Activated T-cell treated with anti-CD3 and anti-CD28 coated beads for 48 hours (primary cell): ENCODE results near the gene RADIL.

Experiments
- DNase-seq: peaks from one replicate; pipeline ENCODE4 v3.0.0-alpha.2; 2020; ENCODE audit warnings: low read depth

Gene RADIL

GRCh38 chr7:4831723-4832495, 51.6 kb downstream of the RADIL start:
- no peak for DNase-seq

- peak; percentile 52 for DNase-seq
Observed at GRCh38 chr7:4830176-4830575, 53.3 kb downstream of the RADIL start.

GRCh38 chr7:4828720-4829383, 54.7 kb downstream of the RADIL start:
- no peak for DNase-seq

- DNase-seq = no peak
Observed at GRCh38 chr7:4825081-4825480, 58.4 kb downstream of the RADIL start.

GRCh38 chr7:4824120-4824775, 59.3 kb downstream of the RADIL start:
- no peak for DNase-seq

- no peak for DNase-seq
Observed at GRCh38 chr7:4823441-4824119, 59.9 kb downstream of the RADIL start.

- DNase-seq = no peak
Observed at GRCh38 chr7:4822677-4823076, 60.8 kb downstream of the RADIL start.

GRCh38 chr7:4820967-4821471, 62.5 kb downstream of the RADIL start:
- no peak for DNase-seq

GRCh38 chr7:4820405-4820966, 63.0 kb downstream of the RADIL start:
- DNase-seq = no peak

GRCh38 chr7:4819560-4820404, 63.7 kb downstream of the RADIL start:
- DNase-seq = no peak

GRCh38 chr7:4818000-4818794, 65.3 kb downstream of the RADIL start:
- DNase-seq = no peak

- no peak for DNase-seq
Observed at GRCh38 chr7:4817178-4817901, 66.2 kb downstream of the RADIL start.

- DNase-seq = no peak
Observed at GRCh38 chr7:4816419-4817080, 67.0 kb downstream of the RADIL start.

GRCh38 chr7:4815609-4816418, 67.7 kb downstream of the RADIL start:
- DNase-seq = no peak

- DNase-seq = no peak
Observed at GRCh38 chr7:4815121-4815520, 68.4 kb downstream of the RADIL start.

- DNase-seq = no peak
Observed at GRCh38 chr7:4814433-4814832, 69.1 kb downstream of the RADIL start.

- no peak for DNase-seq
Observed at GRCh38 chr7:4809666-4810065, 73.8 kb downstream of the RADIL start.

GRCh38 chr7:4809091-4809591, 74.4 kb downstream of the RADIL start:
- no peak for DNase-seq
